CD4-positive, alpha-beta T cell treated with Interleukin-12 subunit alpha and Interleukin-12 subunit beta, for 1 hour (primary cell): ENCODE data around the gene MDM1.

ENCODE experiments used
- DNase-seq: peaks from one replicate; pipeline ENCODE4 v3.0.0-alpha.2; 2020

MDM1 gene

DNA sequence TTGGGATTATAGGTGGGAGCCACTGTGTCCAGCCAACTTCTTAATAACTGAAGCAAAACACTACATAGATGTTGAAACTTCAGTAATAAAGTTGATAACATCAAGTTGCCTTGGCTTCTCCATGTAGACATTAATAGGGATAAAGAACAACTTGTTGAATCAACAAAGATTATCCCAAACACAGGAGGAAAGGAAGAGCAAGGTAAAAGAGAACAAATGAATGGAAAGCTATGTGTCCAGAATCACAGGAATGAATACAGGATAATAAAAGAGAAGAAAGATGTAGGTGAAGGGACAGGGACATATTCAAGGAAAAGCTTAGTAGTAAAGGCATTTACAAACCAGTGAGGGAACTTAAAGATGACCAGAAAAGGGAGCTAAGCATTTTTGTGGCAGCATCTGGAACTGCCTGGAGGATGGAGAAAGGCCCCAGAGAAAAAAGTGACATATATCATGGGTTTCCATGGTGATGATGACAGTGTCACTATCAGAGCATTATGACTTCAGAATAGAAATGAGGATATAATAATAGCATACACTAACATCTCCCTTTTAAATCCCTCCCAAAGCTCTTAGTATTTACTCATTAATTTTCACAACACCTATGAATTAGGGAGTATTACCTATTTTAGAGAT lies 24.0 kb upstream of the MDM1 start:
- no peak for DNase-seq

GRCh38 chr12:68354977-68355541 lies 22.9 kb upstream of the MDM1 start:
- DNase-seq, result no peak

- DNase-seq, result no peak
Observed at GRCh38 chr12:68352067-68352466, 19.9 kb upstream of the MDM1 start.

GRCh38 chr12:68350753-68351152 lies 18.6 kb upstream of the MDM1 start:
- DNase-seq, result no peak

DNA sequence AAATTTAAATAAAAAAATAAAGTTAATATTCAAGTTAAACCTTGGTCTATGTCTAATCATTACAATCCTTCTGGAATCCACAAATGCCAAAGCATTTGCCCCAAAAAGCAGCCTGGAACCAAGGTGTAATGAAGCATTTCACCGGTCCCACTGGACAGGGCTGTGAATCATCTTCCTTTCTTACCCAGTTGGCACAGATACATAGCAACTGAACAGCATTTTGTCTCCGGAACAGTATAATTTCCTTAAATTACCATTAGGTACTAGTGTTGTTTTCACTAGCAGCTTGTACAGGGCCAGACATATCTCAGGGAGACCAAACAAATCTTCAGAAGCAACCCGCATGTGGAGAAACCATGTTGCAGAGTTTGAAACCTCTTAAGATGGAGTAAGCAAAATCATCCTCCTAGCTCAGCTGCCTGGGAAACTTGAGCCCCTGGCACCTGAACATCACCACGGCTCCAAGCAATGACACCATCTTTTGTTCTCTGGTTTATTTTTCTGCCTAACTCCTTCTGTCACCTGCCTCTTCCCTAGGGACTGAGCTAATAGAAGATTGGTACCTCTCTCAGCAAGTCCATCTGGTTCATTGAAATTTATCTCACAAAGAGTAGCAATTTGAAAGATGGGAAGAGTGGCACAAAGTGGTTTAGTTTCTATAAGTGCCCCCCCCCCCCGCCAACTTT lies 17.9 kb upstream of the MDM1 start:
- DNase-seq, result no peak

GRCh38 chr12:68349220-68349621 lies 17.1 kb upstream of the MDM1 start:
- no peak for DNase-seq

DNA sequence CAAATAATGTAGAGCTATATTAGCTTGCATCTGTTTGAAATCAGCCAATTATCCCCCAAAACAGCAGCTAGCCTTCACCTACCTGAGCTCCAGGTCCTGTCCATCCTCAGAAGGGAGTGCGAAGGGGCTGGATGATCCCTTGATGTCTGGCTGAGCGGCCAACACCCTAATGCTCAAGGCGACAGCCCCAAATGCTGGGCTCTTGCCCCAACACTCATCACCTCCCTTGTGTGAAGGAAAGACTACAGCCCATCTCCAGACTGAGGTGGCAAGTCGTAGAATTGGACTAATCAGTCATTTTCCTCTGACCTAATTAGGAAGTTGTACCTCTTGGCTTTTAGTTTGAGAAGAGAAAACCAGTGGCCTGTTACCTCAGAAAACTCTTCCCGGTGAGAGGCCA lies 16.3 kb upstream of the MDM1 start:
- DNase-seq, result no peak

DNA sequence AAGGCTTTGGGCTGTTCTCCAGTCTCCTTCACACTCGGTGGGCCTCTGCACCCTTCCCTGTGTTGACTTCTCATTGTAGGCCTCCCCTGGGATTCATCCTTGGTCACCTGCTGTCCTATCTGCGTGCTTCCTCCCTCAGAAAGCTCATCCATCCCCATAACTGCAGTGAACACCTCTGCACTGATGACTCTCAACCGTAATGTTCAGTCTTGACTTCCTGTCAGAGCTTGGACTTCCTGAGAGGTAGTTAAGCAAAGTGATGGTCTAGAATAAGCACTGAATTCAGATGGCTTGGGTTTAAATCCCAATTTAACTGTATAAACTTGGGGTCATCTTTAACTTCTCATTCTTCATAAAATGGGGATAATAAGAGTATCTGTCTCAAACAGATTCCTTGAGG lies 13.6 kb upstream of the MDM1 start:
- no peak for DNase-seq

DNA sequence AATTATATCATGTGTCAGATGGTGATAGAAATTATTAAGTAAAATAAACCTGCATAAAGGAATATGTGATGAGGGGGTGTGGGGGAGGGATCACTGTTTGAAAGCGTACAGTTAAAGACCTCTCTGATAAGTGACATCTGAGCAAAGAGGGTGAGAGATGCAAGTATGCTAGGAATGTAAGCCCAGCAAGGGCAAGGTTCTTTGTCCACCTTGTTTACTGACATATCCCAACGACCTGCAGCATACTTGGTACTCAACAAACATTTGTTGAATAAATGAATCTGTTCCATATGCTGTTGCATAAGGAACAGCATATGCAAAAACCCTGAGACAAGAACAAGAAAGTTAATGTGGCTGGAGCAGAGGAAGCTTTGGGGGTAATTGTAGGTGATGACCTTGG lies 12.0 kb upstream of the MDM1 start:
- DNase-seq, result no peak

- no peak for DNase-seq
Observed at GRCh38 chr12:68342966-68343365, 10.8 kb upstream of the MDM1 start.

- DNase-seq, result no peak
Observed at GRCh38 chr12:68341822-68342221, 9.7 kb upstream of the MDM1 start.

DNA sequence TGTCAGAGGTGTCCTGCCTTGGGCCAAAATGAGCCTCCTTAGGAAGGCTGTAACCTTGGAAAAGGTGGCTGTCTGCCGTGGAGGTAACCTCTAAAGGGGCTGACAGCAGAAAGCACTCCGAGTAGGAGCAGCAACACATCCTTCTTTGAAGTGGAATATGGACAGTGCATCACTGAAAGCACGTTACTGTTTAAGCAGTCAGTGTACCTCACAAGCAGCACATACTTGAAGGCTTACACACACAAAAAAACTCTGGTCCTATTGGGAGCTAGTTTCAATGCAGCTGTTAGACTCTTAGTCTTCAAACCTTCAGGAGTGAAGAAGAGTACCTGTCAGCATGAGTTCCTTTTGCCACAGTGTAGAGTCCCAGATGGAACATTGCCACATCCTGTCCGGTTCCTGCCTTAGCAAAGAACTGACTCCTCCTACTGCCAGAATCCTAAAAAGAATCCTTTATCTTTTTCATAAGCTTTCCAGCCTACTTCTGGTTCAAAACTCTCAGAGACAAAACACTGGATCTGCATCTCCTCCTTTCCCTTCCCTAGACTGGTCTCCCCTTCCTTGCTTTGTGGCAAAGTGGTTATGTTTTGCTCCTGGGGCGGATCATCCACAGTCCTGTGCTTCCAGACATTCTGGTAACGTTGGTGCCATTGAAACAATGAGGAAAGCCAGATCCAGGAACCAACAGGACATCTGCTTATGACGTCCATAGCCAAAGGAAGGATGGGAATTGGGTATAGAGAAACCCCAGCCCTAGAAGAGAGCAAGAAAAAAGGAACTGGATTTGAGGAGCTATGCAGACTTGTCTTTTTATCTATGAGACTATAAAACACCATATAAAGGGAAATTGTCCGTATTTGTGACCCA lies 8.5 kb upstream of the MDM1 start:
- DNase-seq, result no peak

GRCh38 chr12:68336889-68337303 lies 4.7 kb upstream of the MDM1 start:
- DNase-seq, result no peak

DNA sequence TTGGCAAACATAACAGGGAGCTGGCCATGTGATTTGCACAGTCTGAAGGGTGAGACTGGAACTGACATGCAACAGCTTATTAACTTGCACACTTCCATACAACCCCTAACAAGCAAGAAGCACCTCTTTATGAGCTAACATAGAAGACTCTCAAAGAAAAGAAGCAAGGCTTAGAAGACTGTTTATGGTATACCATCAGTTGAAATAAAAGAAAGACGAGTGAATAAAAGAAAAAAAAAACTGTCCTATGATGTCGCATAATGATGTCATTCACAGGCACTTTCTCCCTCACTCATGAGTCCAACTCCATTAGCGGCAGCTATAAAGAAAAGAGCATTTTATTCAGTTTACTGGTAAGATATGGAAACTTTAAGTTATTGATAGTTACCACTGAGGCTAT lies 3.3 kb upstream of the MDM1 start:
- DNase-seq, result no peak

DNA sequence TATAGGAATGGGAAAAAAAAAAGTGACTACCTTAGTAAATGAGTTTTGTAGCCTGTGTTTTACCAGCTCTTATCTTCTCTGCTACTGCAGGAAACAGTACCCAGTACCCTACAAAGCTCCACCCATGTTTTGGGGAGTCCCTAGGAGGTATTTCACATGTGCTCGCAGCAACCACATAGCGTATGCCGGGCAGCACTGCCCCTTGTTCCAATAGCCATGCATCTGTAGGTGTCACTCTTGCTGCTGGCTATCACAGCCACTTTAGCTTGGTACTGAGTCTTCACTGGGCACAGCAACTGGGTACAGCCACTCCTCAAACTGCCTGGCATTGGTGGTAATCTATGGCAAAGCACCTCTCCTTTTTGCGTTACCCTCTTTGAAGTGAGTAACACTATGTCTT lies 2.0 kb upstream of the MDM1 start:
- peak; percentile 30 for DNase-seq

- no peak for DNase-seq
Observed at GRCh38 chr12:68332728-68333630, 817 bp upstream of the MDM1 start.

- DNase-seq, result peak; percentile 5
Observed at GRCh38 chr12:68331500-68331868, 678 bp downstream of the MDM1 start.

- DNase-seq, result no peak
Observed at GRCh38 chr12:68327896-68328295, 4.3 kb downstream of the MDM1 start.

DNA sequence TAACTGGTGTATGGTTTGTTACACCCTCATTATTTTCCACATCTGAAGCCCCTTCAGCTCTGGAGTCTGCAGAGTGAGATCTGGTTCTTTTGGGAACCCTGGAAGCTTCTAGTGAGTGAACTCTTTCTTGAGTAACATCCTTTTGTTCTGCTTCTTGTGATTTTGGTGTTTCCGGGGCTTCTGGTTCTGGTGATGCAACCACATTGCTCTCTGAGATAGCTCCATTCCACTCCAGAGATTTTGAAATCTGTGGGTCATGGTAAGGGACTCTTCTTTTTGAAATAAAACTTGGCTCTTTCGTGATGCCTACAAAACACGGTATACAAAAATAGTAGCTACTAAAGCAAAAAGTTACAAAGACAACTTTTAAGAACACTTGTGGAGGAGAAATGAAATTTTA lies 5.4 kb downstream of the MDM1 start:
- DNase-seq, result no peak

DNA sequence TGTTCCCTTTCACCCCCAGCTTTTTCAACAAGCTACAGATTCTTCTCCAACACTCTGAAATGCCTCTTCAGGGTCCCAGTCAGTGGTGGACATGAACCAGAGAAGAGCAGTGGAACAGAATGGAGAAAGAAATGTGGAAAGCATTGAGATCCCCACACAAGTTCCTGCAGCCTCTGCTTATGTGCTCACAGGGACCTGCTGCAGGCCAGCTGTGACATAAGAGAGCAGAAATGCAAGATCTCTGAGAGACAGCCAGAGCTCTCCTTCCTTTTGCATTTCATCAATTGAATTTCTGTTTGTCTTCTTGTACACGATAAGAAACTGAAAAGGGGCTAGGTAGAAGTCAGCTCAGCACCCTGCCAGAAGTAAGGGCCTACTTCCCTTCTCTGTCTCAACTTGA lies 6.2 kb downstream of the MDM1 start:
- no peak for DNase-seq

DNA sequence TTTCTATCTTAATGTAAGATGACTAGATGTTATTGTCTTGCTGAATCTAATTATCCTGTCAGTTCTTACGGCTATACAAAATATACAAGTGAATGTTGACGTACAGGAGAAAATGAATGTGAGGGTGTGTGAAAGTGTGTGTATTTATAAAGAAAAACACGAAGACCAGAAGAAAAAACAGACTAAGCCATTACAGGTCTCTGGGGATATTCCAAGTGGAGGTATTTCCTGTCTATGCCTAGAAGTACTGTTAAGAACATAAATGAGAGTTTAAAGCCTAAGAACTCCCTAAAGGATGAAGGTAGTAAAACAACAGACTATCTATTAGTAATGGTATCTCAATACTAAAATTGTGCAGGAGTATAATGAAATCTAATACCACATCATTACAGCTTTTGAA lies 7.6 kb downstream of the MDM1 start:
- no peak for DNase-seq

DNA sequence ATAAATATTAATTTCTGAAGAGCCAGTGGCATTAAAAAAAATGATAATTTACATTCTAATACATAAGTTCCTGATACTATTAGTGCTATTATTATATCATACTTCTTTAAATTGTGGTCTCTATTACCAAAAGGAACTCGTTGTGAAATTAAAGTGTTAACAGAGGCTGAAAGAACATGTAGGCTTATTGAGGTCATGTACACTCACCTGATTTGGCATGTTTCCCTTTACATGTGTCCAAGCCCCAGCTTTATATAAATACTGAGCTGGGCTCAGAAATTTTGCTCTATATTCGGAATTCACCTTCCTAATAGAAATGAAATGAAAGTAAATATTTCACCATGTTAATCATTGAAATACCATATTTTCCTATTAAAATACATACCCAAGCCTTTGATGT lies 11.0 kb downstream of the MDM1 start:
- no peak for DNase-seq
